ENCODE results near the gene SCYGR1. TPM values are rescaled to one million over a fixed set of nuclear protein-coding genes. Genes with fewer than 3 reads are reported as not detected.

Gene SCYGR1
- total RNA-seq, 1 donor from 2014 or later = not detected

DNA sequence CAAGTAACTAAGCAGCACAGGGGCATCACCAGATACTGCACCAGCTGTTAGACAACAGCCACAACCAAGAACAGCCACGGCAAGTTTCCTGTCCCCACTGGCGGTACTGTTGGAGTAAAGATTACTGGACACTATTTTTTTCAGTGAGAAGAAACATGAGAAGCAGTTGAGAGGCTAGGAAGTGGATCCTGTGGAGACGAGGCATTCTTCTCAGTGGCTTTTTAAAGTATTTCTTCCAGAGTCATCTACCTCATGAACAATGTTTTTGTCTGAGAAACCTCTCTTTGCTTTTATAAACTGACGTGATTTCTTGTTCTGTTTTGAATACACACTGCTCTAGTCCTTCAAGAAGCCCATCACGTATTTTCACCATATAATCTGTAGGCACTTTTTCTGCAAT, 27.4 kb downstream of the SCYGR1 start:
- no peaks in the 10 kb centered on the region for H3K9me3 ChIP-seq
- TF ChIP-seq, protein P1, sequence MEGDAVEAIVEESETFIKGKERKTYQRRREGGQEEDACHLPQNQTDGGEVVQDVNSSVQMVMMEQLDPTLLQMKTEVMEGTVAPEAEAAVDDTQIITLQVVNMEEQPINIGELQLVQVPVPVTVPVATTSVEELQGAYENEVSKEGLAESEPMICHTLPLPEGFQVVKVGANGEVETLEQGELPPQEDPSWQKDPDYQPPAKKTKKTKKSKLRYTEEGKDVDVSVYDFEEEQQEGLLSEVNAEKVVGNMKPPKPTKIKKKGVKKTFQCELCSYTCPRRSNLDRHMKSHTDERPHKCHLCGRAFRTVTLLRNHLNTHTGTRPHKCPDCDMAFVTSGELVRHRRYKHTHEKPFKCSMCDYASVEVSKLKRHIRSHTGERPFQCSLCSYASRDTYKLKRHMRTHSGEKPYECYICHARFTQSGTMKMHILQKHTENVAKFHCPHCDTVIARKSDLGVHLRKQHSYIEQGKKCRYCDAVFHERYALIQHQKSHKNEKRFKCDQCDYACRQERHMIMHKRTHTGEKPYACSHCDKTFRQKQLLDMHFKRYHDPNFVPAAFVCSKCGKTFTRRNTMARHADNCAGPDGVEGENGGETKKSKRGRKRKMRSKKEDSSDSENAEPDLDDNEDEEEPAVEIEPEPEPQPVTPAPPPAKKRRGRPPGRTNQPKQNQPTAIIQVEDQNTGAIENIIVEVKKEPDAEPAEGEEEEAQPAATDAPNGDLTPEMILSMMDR (IDR thresholded peaks at IDR 0.05) = no peak

DNA sequence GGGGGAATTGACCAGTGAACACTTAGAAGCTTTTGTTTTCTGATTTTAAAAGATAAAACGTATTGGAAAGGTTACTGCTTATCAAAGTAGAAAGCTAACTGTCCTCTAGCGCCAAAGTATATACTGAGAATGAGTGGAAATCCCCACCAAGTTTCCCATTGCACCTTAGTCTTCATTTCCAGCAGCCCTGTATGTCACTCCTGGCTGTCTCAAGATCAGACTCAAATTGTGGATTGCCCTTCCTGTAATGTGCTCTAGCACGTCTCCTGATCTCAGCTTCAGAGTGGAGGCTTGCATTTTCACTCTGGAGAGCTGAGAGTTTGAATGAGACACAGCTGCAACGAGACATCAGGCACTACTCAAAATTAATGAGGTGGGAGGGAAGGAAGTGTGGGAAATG, 36.1 kb downstream of the SCYGR1 start:
- intact Hi-C loops (cut with DNase I) = no loop called here
- TF ChIP-seq, protein P1 (IDR thresholded peaks at IDR 0.05) = no peak
- H3K27ac ChIP-seq = no peak overlapping the region
- DNase-seq (no peak), ATAC-seq (no peak)
- H3K4me1 ChIP-seq = no peaks in the 10 kb centered on the region
- H3K4me3 ChIP-seq = no peak overlapping the region
- peaks cover 39% of the 10 kb centered on the region for H3K36me3 ChIP-seq
- no peaks in the 10 kb centered on the region for H3K27me3 ChIP-seq
- H3K9me3 ChIP-seq = no peaks in the 10 kb centered on the region

More for the DNA sequence above, 27.4 kb downstream of the SCYGR1 start:
- intact Hi-C loops (cut with DNase I) = no loop called here
- H3K4me3 ChIP-seq = no peak overlapping the region
- no peaks in the 10 kb centered on the region for H3K27me3 ChIP-seq
- no peaks in the 10 kb centered on the region for H3K4me1 ChIP-seq
- peaks cover 55% of the 10 kb centered on the region for H3K36me3 ChIP-seq
- DNase-seq (no peak), ATAC-seq (no peak)
- H3K27ac ChIP-seq = no peak overlapping the region

DNA sequence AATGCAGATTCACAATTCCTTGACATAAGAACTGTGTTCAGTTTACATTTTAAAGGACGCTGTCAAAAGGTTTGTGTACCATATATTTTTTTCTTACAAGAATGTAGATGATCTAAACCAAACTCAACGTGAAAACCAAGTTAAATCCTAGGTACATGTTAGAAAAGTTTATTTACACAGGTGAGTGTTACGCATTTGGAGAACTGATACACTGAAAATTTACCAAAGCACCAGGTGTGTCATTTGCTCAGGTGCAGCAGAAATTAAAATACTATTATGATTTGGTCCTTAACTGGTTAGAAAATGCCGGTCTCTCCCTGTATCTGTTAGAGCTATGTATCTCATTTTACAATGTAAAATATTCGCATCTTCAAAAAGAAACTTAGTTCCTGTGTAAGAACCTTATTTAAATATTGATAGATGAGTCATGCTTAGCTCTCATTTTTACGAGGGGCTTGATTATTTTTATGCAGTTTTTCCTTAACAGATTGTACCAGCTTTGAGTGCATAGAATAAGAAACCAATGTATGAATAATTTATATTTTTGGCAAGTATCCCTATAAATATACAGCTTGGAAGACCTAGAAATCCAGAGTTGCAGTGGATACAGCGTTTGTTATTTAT, 37.6 kb downstream of the SCYGR1 start:
- DNase-seq (no peak), ATAC-seq (no peak)
- no peak overlapping the region for H3K27ac ChIP-seq
- H3K4me3 ChIP-seq = no peak overlapping the region
- no peaks in the 10 kb centered on the region for H3K9me3 ChIP-seq
- H3K4me1 ChIP-seq = no peaks in the 10 kb centered on the region
- intact Hi-C loops (cut with DNase I) = no loop called here
- H3K36me3 ChIP-seq = peaks cover 33% of the 10 kb centered on the region
- no peaks in the 10 kb centered on the region for H3K27me3 ChIP-seq
- TF ChIP-seq, protein P1 (IDR thresholded peaks at IDR 0.05) = no peak

DNA sequence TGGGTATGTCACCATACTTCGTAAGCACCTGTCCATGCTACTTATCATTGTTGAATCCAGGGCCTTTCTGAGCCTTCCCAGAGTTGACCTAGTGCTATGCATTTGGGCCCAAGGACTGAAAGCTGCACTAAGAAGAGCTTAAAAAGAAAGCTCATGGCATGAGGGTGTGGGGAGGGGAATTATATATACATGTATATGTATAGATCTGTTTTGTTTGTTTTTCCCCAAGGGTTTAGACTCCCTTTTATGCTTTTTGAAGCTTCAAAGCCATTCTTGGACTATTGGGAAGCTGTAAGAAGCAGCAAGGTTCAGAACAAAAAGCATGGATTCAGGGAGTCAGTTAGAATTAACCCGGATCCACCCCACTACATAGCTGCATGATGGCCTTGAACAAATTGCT, 39.4 kb downstream of the SCYGR1 start:
- intact Hi-C loops (cut with DNase I) = no loop called here
- Histone ChIP-seq H3K36me3 (peaks cover 39% of the 10 kb centered on the region), H3K9me3 (no peaks in the 10 kb centered on the region), H3K27me3 (no peaks in the 10 kb centered on the region), H3K4me3 (no peak overlapping the region), H3K4me1 (no peaks in the 10 kb centered on the region), H3K27ac (no peak overlapping the region)
- ATAC-seq (no peak), DNase-seq (no peak)
- TF ChIP-seq, protein P1 (IDR thresholded peaks at IDR 0.05) = no peak

DNA sequence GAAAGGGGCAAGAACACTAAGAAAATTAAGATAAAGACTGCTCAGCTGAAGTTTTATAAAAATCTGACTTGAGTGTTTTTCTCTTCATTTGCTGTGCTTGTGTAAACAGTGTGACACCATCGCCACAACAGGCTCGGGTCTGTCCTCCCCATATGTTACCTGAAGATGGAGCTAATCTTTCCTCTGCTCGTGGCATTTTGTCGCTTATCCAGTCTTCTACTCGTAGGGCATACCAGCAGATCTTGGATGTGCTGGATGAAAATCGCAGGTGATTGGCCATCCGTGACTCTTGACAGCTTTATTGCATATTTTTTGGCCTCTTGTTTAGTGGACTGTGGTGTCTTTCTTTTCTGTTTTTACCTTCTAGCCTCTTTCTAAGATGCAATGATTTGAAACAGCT, 40.6 kb downstream of the SCYGR1 start:
- Histone ChIP-seq H3K27ac (no peak overlapping the region), H3K27me3 (no peaks in the 10 kb centered on the region), H3K36me3 (peaks cover 39% of the 10 kb centered on the region), H3K9me3 (no peaks in the 10 kb centered on the region), H3K4me3 (no peak overlapping the region), H3K4me1 (no peaks in the 10 kb centered on the region)
- no peak for ATAC-seq
- DNase-seq = no peak
- TF ChIP-seq, protein P1 (IDR thresholded peaks at IDR 0.05) = no peak
- intact Hi-C loops (cut with DNase I) = no loop called here

DNA sequence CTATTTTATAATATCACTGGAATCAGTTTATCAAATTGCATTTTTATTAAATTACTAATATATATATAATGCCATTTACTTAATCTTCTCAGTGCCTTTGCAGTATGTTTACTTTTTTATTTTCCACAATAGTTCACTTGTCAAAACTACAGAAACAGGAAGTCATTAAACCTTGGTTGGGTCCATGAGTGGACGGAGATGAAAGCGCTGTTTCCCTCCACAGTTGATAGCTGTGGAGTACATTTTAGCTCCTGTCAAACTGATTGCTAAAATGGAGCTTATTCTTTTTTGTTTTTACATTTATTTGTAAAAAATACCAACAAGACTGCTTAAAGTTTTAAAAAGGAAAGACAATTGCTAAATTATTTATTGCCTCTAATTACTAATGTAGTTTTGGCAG, 43.5 kb downstream of the SCYGR1 start:
- TF ChIP-seq, protein P1 (IDR thresholded peaks at IDR 0.05) = no peak
- Histone ChIP-seq H3K27ac (no peak overlapping the region), H3K9me3 (no peaks in the 10 kb centered on the region), H3K4me1 (no peaks in the 10 kb centered on the region), H3K36me3 (peaks cover 46% of the 10 kb centered on the region), H3K4me3 (no peak overlapping the region), H3K27me3 (no peaks in the 10 kb centered on the region)
- no peak for DNase-seq
- intact Hi-C loops (cut with DNase I) = no loop called here
- ATAC-seq = no peak
